Midbrain (tissue), 1 donor: Measurements from ENCODE around the gene TACC2.

Experiments
- DNase-seq: peaks from one replicate; lab custom pipeline; 2025; lab: John Stamatoyannopoulos, UW

TACC2 gene

GRCh38 chr10:122251459-122252255, 262.7 kb downstream of the TACC2 start:
- DNase-seq, result no peak

GRCh38 chr10:122252805-122253204, 263.8 kb downstream of the TACC2 start:
- DNase-seq, result no peak

- DNase-seq, result no peak
Observed at GRCh38 chr10:122253605-122254004, 264.6 kb downstream of the TACC2 start.

- no peak for DNase-seq
Observed at GRCh38 chr10:122254831-122255230, 265.9 kb downstream of the TACC2 start.

- no peak for DNase-seq
Observed at GRCh38 chr10:122255509-122256301, 266.7 kb downstream of the TACC2 start.

- DNase-seq, result no peak
Observed at GRCh38 chr10:122257041-122257440, 268.1 kb downstream of the TACC2 start.

- DNase-seq, result no peak
Observed at GRCh38 chr10:122258136-122259074, 269.4 kb downstream of the TACC2 start.

GRCh38 chr10:122259075-122259466, 270.1 kb downstream of the TACC2 start:
- DNase-seq, result no peak

GRCh38 chr10:122261584-122261983, 272.6 kb downstream of the TACC2 start:
- no peak for DNase-seq

- no peak for DNase-seq
Observed at GRCh38 chr10:122263971-122264370, 275.0 kb downstream of the TACC2 start.

- DNase-seq, result no peak
Observed at GRCh38 chr10:122264436-122264835, 275.5 kb downstream of the TACC2 start.

- no peak for DNase-seq
Observed at GRCh38 chr10:122264931-122265330, 276.0 kb downstream of the TACC2 start.

GRCh38 chr10:122265896-122266295, 276.9 kb downstream of the TACC2 start:
- DNase-seq, result no peak

- no peak for DNase-seq
Observed at GRCh38 chr10:122267849-122268737, 279.1 kb downstream of the TACC2 start.

GRCh38 chr10:122269059-122269687, 280.2 kb downstream of the TACC2 start:
- DNase-seq, result no peak

GRCh38 chr10:122271076-122271475, 282.1 kb downstream of the TACC2 start, which contains the start of gene BTBD16:
TSS of gene BTBD16 (plus strand) at chr10:122271296. CDS start at chr10:122275082, 3,786 bp downstream.
- DNase-seq, result no peak

- DNase-seq, result no peak
Observed at GRCh38 chr10:122273966-122274545, 285.1 kb downstream of the TACC2 start.

- no peak for DNase-seq
Observed at GRCh38 chr10:122276611-122277208, 287.7 kb downstream of the TACC2 start.

GRCh38 chr10:122277526-122278136, 288.7 kb downstream of the TACC2 start:
- DNase-seq, result no peak
